Retina (tissue), 1 donor: Measurements from ENCODE around the gene PTGFRN.
A peak's percentile ranks its signal among the peaks of the same experiment; 100 is the strongest.

Experiments
- DNase-seq: peaks from one replicate; pipeline ENCODE4 v3.0.0-alpha.2; 2016

The PTGFRN gene

DNA sequence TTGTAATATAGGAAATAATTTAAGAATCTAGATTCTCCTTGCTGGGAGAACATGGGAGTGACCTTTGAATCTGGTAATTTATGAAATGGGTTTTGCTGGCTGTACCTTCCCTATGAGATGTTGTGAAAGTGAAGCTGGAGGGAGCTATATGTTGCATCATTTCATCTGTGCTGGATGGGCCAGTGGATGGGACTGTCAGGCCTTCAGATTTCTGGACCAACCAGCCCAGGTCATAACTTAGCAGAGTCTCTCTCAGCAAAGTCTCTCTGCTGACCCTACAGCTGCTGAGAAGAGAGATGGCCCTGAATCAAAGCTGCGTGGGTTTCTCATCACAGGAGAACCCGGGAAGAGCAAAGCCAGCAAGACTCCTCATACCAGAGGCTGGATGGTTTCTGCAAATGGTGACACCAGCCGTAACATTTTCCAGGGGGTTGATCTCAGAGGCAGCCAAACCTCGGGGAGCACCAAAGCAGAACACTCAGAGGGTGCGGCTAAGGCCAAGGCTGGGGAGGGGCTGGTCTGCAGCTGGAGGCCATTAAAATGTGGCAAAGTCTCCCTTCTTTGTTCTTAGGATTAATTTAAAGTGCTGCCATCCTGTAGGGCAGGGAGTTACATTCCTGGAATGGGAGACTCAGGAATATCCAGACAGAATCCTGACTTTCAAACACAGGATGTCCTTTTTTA, 18.2 kb upstream of the PTGFRN start:
- no peak for DNase-seq

DNA sequence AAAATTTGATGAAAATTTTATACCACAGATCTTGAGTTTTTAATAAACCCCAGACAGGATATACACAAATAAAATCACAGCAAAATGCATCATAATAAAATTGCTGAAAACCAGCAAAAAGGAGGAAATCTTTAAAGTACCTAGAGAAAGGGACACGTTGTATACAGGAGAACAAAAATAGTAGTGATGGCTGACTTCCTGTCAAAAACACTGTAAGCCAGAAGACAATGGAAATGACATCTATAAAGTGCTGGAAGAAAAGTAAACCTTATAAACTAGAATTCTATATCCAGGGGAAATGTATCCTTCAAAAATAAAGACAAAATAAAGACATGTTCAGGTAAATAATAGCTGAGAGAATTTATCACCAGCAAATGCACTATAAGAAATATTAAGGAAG, 14.6 kb upstream of the PTGFRN start:
- no peak for DNase-seq

DNA sequence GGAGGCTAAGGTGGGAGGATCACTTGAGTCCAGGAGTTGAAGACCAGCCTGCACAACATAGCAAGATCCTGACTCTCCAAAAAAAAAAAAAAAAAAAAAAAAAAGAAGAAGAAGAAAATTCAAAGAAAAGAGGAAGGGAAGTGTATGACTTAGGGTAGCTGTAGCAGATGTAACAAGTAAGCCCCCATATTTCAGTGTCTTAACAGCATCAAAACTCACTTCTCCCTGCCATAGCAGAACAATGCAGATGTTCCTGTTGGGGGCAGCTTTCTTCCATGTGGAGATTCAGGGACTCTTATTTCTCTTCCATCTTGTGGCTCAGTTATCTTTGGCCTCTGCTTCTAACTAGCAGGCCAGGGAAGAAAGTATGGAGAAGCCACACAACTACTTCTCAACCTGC, 10.2 kb upstream of the PTGFRN start:
- no peak for DNase-seq

DNA sequence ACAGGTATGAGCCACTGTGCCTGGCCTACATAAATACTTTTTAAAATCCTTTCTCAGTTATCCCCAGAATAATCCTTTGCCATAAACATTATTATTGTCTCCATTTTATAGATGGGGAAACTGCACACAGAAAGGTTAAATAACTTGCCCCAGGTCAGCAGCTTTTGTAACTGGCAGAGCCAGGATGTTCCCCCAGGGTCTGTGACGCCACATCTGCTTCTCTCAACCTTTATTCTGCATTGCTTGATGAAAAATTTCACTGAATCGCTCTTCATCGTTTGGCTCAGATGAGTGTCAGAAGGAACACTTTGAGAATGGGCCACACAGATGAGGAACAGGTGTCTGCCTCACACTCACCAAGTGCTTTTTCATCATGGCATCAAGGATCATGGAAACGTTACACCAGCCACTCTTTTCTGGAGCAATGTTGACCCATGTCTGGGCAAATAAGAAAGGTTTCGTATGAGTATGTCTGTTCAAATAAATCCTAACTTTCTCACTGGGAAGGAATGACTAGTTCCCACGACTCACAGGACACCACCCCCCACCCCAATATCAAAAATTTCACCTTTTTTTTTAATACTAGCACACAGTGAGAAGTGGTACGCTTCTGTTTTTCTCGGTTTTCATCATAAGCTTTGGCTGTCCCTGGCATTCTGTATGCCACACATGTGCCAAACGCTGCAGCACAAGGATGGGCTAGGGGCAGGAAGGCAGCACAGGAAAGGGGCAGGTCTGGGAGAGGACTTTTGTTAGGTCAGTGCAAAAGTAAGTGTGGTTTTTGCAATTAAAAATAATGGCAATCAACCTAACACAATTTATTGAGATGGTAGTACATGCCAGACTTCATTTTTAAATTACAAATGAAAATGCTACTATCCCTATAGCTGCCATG, 9.0 kb upstream of the PTGFRN start:
- no peak for DNase-seq

DNA sequence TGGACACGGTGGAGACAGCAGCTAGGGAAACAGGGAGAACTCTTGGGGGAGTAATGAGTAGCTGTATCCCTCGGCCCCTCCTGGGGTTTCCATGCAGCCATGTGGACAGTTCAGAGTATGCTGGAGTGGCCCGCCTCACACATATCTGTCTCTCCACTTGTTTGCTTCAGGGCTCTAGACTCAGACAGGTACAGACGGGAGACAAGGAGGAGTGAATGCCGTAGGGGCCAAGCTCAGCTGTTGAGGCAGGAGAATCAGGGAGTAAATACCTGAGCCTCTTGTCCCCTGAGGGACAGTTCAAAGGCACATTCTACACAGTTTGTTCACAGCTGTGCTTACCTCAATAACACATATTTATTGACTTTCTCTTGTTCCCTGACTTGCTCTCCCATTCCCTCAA, 7.7 kb upstream of the PTGFRN start:
- no peak for DNase-seq

- no peak for DNase-seq
Measured at GRCh38 chr1:116902723-116903383, 6.9 kb upstream of the PTGFRN start.

DNA sequence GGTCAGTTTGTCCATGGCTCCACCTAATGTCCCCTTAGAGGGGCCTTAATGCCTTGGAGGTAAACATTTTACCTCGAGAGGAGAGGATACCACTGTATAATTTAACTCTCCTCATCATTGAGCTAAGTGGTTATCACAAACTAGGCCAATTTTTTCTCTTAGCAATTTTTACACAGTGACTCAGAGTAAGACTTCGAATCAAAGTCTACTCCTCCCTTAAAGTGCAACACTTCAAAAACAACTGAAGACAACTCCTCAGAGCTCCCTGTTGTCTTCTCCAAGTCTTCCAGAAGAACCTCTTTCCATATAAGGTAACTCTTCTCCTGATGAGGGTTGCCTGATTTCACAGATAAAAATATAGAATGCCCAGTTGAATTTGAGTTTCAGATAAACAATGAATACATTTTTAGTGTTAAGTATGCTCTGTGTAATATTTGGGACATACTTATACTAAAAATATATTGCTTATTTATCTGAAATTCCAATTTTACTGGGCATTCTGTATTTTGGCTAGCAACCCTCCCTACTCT, 4.9 kb upstream of the PTGFRN start:
- no peak for DNase-seq

DNA sequence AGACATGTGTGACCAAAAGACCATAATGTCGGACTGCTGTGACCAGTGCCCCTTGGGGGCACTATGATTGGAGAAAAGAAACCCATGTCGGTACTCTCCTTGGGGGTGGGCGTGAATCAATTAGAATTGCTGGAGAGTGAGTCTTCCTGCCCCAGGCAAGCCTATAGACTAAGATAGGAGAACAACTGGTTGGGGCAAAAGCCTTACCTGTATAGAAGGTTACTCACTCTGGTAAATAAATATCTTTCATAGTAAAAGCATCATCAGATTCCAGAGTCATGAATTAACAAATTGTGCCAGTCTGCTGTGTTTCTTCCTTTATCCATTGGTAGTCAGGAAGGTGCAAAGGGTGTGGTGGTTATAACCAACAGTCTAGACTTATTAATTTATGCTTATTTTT, 2.9 kb upstream of the PTGFRN start:
- DNase-seq = no peak

DNA sequence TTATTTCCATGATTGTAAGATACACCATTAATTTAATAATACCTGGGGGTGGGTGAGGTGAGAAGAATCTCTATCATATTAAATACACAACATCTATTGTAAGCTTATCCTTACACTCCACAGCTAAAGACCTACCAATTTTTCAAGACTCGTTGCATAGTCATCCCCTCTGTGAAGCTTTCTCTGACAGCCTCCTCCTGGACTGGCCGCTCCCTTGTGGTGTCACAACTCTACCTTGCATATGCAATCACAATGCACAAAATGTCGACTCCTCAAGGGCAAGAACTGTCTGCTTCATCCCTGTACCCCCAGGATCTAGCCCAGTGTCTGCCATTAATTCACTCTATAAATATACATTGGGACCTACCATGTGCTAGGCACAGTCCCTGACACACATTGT, 2.4 kb upstream of the PTGFRN start:
- no peak for DNase-seq

- no peak for DNase-seq
Measured at GRCh38 chr1:116908266-116908665, 1.4 kb upstream of the PTGFRN start.

GRCh38 chr1:116908820-116909511, 750 bp upstream of the PTGFRN start:
- DNase-seq = no peak

DNA sequence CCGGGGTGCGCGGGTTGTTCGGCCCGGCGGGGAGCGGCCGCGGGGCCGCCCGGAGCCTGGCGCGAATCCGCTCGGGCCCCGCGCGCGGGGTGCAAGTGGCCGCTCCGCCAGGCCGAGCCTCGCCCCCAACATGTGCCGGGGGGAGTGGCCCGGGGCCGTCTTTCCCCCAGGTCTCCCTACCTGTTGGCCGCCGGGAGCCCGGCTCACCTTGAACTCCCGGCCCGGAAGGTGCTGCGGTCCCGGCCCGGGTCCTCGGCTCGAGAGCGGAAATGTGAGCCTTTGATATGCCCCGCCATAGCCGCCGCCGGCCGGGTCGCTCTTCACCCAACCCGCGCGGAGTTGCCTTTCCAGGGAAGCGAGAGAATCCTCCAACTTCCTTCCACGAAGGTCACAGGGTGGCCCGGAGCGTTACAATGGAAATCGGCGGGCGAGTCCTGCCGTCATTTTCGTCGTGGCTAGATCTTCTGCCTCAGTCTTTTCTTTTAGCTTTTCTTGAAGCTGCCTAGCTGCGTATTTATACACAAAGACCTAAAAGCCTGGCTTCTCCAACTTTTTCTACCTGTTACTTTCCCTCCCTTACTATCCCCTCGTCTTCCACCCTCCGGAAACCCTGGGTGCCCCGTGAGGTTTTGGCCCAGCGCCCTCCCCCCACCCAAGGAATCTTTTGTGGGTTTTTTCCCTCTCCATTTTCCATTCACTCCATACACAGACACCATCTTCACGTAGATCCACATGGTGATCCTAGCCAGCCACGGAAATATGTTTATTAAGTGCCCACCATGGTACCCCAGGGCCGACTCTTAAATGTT, 867 bp downstream of the PTGFRN start:
- peak; percentile 81 for DNase-seq

DNA sequence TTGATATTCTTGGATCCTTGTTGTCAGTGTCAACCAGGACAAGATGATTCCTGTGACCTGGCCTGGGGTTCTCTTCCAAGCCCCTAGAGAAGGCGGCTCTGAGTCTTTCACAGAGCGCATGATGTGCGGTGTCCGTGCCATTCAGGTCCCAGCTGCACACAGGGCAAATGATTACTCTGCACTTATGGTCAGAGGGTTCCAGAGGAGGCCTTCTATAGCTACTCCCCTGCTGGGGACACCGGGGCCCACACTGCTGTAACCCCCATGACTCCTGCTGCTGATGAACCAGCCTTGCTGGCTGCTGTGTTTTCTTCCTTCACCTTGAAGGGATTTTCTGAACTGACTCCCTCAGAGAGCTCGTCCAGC, 1.5 kb downstream of the PTGFRN start:
- DNase-seq = peak; percentile 58

GRCh38 chr1:116911779-116912469, 2.2 kb downstream of the PTGFRN start:
- DNase-seq = no peak

- no peak for DNase-seq
Measured at GRCh38 chr1:116912846-116913245, 3.1 kb downstream of the PTGFRN start.

- DNase-seq = no peak
Measured at GRCh38 chr1:116913941-116914340, 4.2 kb downstream of the PTGFRN start.

DNA sequence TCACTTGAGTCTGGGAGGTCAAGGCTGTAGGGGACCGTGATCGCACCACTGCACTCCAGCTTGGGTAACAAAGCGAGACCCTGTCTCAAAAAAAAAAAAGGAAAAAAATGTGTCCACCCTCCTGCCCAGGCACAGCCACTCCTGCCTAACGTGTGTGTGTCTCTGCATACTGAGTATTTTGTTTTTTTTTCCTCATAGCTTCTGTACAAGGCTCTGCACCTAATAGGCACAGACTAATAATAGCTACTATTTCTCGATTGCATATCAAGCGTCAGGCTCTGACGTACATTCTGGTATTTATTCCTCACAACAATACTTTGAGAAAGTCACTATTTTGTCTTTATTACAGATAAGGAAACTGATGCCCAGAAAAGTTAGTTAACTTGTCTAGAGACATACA, 5.0 kb downstream of the PTGFRN start:
- no peak for DNase-seq

GRCh38 chr1:116915086-116915661, 5.5 kb downstream of the PTGFRN start:
- peak; percentile 35 for DNase-seq

DNA sequence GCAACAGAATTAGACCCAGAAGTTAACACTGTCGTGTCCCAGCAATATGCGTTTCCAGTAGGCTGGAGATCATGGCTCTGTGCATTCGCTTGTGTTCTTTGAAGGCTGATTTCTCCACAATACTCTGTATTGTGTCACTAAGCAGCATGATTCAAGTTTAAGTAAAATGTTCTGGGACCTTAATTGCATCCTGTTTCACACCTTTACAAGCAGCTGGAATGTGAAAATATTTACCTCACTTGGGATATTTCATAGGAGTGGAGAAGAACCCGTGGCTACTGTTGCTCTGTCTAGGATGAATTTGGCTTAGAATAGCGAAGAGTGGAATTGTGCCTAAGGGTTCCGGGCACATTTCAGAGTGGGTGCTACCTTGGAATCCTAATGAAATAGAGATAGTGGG, 6.3 kb downstream of the PTGFRN start:
- DNase-seq = no peak

DNA sequence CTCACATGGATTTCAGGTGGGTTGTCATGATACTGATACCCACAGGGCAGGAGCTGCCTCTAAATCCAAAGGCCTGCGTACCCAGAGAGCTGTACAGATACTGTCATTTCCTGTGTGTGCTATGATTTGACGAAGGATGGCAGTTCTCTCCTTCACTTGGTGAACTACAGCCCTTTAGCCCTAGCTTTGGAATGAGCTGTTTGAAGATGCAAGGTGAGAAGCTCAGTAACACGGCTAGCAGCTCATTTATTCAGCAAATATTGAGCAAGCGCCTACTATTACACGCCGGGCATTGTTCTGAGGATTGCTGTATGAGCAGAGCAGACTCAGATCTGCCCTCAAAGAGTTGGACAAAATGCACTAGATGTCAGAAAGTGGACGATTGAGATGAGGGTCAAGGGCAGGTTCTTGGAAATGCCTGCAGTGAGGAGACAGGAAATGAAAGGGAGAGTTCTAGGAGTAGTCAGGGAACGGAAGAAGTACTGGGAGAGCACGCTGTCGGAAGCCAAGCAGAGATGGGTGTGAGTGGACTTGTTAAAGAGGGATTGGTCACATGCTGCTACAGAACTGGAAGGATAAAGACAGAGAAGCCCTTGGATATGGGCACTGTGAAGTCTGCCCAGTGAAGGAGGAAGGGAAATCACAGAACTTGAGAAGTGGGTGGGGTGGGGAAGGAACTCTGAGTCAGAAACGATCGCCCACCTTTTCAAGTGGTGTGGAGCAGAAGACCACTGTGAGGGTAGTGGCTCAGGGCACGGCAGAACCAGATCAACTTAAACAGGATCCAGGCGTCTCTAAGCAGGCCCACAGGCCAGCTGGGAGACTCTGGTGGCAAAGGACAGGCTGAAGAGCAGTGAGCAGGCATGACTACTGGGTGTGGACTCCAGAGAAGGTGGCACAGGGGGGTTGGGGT, 7.1 kb downstream of the PTGFRN start:
- no peak for DNase-seq
